Measurements from ENCODE around the gene RAB7B.

DNA sequence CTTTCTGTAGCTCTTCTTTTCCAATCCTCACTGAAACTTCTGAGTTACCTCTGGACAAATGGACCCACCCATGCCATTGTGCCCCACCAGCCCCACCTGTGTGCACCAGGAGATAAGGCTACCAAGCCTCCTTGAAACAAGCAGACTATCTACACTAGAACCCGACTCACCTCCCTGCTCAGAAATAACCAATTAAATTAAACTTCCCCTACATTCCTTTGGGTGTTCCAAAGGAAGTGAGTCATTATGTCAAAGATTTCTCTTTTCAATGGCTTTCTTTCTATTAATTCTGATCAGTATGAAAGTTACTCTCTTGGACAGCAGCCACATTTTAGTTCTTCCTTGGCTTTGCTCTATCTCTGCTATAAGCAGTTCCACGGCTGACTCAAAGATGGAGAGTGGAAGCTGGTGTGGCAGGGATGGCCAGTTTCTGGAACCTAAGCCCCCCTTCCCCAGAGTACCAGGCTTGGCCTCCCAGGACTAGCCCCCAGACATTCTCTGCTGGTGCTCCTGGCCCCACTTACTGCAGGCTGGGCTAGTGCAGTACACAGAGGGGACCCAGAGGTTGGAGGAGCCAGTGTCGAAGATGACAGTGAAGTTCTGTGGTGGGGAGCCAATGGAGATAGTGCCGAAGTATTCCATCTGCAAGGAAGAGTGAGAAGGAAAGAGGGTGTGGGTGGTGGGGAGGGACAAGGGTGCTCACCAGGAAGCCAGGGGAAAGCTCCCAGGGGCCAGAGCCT, 18.6 kb upstream of the RAB7B start:
- TF ChIP-seq CTCF (IDR thresholded peaks at IDR 0.05) (no peak), POLR2AphosphoS5 (IDR thresholded peaks at IDR 0.05) (no peak), POLR2A (IDR thresholded peaks at IDR 0.05) (no peak)
